ENCODE data around the gene MT1B.

MT1B gene

GRCh38 chr16:56651586-56651985, at the start of gene MT1B:
TSS of gene MT1B (plus strand) at chr16:56651886. CDS start at chr16:56651954, 68 bp downstream.
- DNase-seq (ENCODE audit: low spot score) = no peak

GRCh38 chr16:56603589-56603988, 48.1 kb upstream of the MT1B start:
- DNase-seq (ENCODE audit: low spot score) = no peak

- no peak for DNase-seq (ENCODE audit: low spot score)
Observed at GRCh38 chr16:56604966-56605365, 46.7 kb upstream of the MT1B start.

- DNase-seq (ENCODE audit: low spot score) = no peak
Observed at GRCh38 chr16:56605475-56605874, 46.2 kb upstream of the MT1B start.

GRCh38 chr16:56606071-56606475, 45.6 kb upstream of the MT1B start:
- peak; percentile 62 for DNase-seq (ENCODE audit: low spot score)

GRCh38 chr16:56606476-56607108, 45.1 kb upstream of the MT1B start:
- DNase-seq (ENCODE audit: low spot score) = peak; percentile 56

- peak; percentile 89 for DNase-seq (ENCODE audit: low spot score)
Observed at GRCh38 chr16:56607109-56607618, 44.5 kb upstream of the MT1B start.

GRCh38 chr16:56607675-56608042, 44.0 kb upstream of the MT1B start:
- no peak for DNase-seq (ENCODE audit: low spot score)

GRCh38 chr16:56608043-56608875, 43.4 kb upstream of the MT1B start, which contains the start of gene MT2A:
TSS of gene MT2A (plus strand) at chr16:56608584. CDS start at chr16:56608656, 72 bp downstream.
- DNase-seq (ENCODE audit: low spot score) = peak; percentile 95

GRCh38 chr16:56608876-56609462, 42.7 kb upstream of the MT1B start:
- DNase-seq (ENCODE audit: low spot score) = no peak

- DNase-seq (ENCODE audit: low spot score) = no peak
Observed at GRCh38 chr16:56609463-56609921, 42.2 kb upstream of the MT1B start.

- DNase-seq (ENCODE audit: low spot score) = peak; percentile 56
Observed at GRCh38 chr16:56610017-56610608, 41.6 kb upstream of the MT1B start.

GRCh38 chr16:56610609-56611111, 41.0 kb upstream of the MT1B start:
- no peak for DNase-seq (ENCODE audit: low spot score)

GRCh38 chr16:56611281-56611833, 40.3 kb upstream of the MT1B start:
- DNase-seq (ENCODE audit: low spot score) = peak; percentile 56

- DNase-seq (ENCODE audit: low spot score) = no peak
Observed at GRCh38 chr16:56613706-56614105, 38.0 kb upstream of the MT1B start.

- DNase-seq (ENCODE audit: low spot score) = no peak
Observed at GRCh38 chr16:56614549-56614991, 37.1 kb upstream of the MT1B start.

- no peak for DNase-seq (ENCODE audit: low spot score)
Observed at GRCh38 chr16:56615353-56615752, 36.3 kb upstream of the MT1B start.

- no peak for DNase-seq (ENCODE audit: low spot score)
Observed at GRCh38 chr16:56616608-56617211, 35.0 kb upstream of the MT1B start.

GRCh38 chr16:56617212-56618085, 34.2 kb upstream of the MT1B start:
- DNase-seq (ENCODE audit: low spot score) = peak; percentile 82

GRCh38 chr16:56618138-56618537, 33.5 kb upstream of the MT1B start:
- no peak for DNase-seq (ENCODE audit: low spot score)

Measured in AG20443 (cell line).